ENCODE data around the gene PRDX4.
"Not testable (repeated sequence)": the region's sequence is repeated elsewhere in the genome, so short reads cannot be mapped to it uniquely, and the experiment has no call there.

The PRDX4 gene

GRCh38 chrX:23633834-23634580 is 33.3 kb upstream of the PRDX4 start:
- H3K4me3 ChIP-seq (ENCODE audit: low read depth, low read length) = no peak overlapping the region
- TF ChIP-seq CTCF (IDR thresholded peaks at IDR 0.05; ENCODE audit: low read depth, low read length) = no peak

- H3K4me3 ChIP-seq (ENCODE audit: low read depth, low read length) = no peak overlapping the region
- no peak for TF ChIP-seq CTCF (IDR thresholded peaks at IDR 0.05; ENCODE audit: low read depth, low read length)
Observed at GRCh38 chrX:23637187-23637586, 30.1 kb upstream of the PRDX4 start.

- H3K4me3 ChIP-seq (ENCODE audit: low read depth, low read length) = no peak overlapping the region
- no peak for TF ChIP-seq CTCF (IDR thresholded peaks at IDR 0.05; ENCODE audit: low read depth, low read length)
Observed at GRCh38 chrX:23643020-23643419, 24.3 kb upstream of the PRDX4 start.

- no peak overlapping the region for H3K4me3 ChIP-seq (ENCODE audit: low read depth, low read length)
- TF ChIP-seq CTCF (IDR thresholded peaks at IDR 0.05; ENCODE audit: low read depth, low read length) = no peak
Observed at GRCh38 chrX:23644744-23645143, 22.5 kb upstream of the PRDX4 start.

GRCh38 chrX:23656091-23656490 is 11.2 kb upstream of the PRDX4 start:
- TF ChIP-seq CTCF (IDR thresholded peaks at IDR 0.05; ENCODE audit: low read depth, low read length) = no peak
- no peak overlapping the region for H3K4me3 ChIP-seq (ENCODE audit: low read depth, low read length)

GRCh38 chrX:23656684-23657083 is 10.6 kb upstream of the PRDX4 start:
- no peak overlapping the region for H3K4me3 ChIP-seq (ENCODE audit: low read depth, low read length)
- no peak for TF ChIP-seq CTCF (IDR thresholded peaks at IDR 0.05; ENCODE audit: low read depth, low read length)

- H3K4me3 ChIP-seq (ENCODE audit: low read depth, low read length) = no peak overlapping the region
- no peak for TF ChIP-seq CTCF (IDR thresholded peaks at IDR 0.05; ENCODE audit: low read depth, low read length)
Observed at GRCh38 chrX:23659339-23659738, 8.0 kb upstream of the PRDX4 start.

GRCh38 chrX:23660083-23660765 is 7.1 kb upstream of the PRDX4 start:
- H3K4me3 ChIP-seq (ENCODE audit: low read depth, low read length) = not testable (repeated sequence)
